HCT116 (cell line): ENCODE measurements around the gene CLIC4. TPM values are rescaled to one million over a fixed set of nuclear protein-coding genes. Genes with fewer than 3 reads are reported as not detected.

Experiments
- ATAC-seq: fragments of 200-7000 bp; cut with Tn5 transposase; 2 replicates; pipeline ENCODE4 v1.9.1; 2020; ENCODE audit warnings: mild to moderate bottlenecking, moderate library complexity
- BruUV-seq: library from RNA; stranded (reverse); fragments of 400-500 nt; replicated peaks from 2 replicates; lab custom pipeline; 2021; lab: Mats Ljungman, UMichigan
- CTCF ChIA-PET: fragments of 300-600 bp; sonication (Branson Sonifier 250); formaldehyde crosslinking; loops from one replicate; lab custom pipeline; 2021; ENCODE audit warnings: antibody characterized with exemption; lab: Charles Lee
- POLR2A ChIA-PET: fragments of 300-600, 350-600 bp; sonication (Branson Sonifier 250); formaldehyde crosslinking; loops from one replicate; lab custom pipeline; 2021; ENCODE audit warnings: antibody characterized with exemption; lab: Charles Lee
- RAD21 ChIA-PET, 2 experiments: fragments of 300-600 bp; sonication (Branson Sonifier 250); formaldehyde crosslinking; loops; one replicate each; lab custom pipeline; 2023; ENCODE audit warnings: low total read pairs in 2 of 2; ENCODE audit not compliant: uncharacterized antibody in 2 of 2, unreplicated experiment in 2 of 2, low non-redundant PET in 1 of 2; lab: Charles Lee
- DNase-seq: peaks from one replicate; pipeline ENCODE4 v3.0.0-alpha.2; 2010; ENCODE audit warnings: low read depth, low spot score
- H2AFZ ChIP-seq: fragments of 200-600 bp; shearing (Covaris generic), sonication (generic); 2 replicates; pipeline ENCODE4 v1.6.1; 2017; ENCODE audit warnings: low read depth, mixed run types, mixed read lengths, antibody characterized with exemption, low read length; ENCODE audit not compliant: poor library complexity, severe bottlenecking
- H3K27ac ChIP-seq: 2 replicates; pipeline ENCODE4 v1.5.1; 2012; ENCODE audit warnings: low read depth, low read length
- H3K27me3 ChIP-seq: fragments of 200-600 bp; sonication (generic); 2 replicates; pipeline ENCODE4 v1.6.1; 2016; ENCODE audit warnings: mixed run types, low read length, mixed read lengths; ENCODE audit not compliant: insufficient read depth
- H3K36me3 ChIP-seq, 2 experiments: fragments of 200-500 bp in 1 of 2; fragments of 200-600 bp in 1 of 2; sonication (Bioruptor generic) in 1 of 2; sonication (generic) in 1 of 2; 2 replicates each; pipeline versions ENCODE4 v1.5.1 to v1.6.1; 2014 to 2016; ENCODE audit warnings: low read length in 2 of 2, inconsistent platforms in 1 of 2, mixed read lengths in 1 of 2, mixed run types in 1 of 2; ENCODE audit not compliant: insufficient read depth in 2 of 2, control insufficient read depth in 1 of 2
- H3K4me1 ChIP-seq, 2 experiments: fragments of 200-600 bp in 1 of 2; sonication (generic) in 1 of 2; 2 replicates each; pipeline versions ENCODE4 v1.5.1 to v1.6.1; 2012 to 2017; ENCODE audit warnings: low read length in 2 of 2, inconsistent platforms in 1 of 2, mild to moderate bottlenecking in 1 of 2, mixed read lengths in 1 of 2, mixed run types in 1 of 2, moderate library complexity in 1 of 2; ENCODE audit not compliant: insufficient read depth in 2 of 2, control insufficient read depth in 1 of 2
- H3K4me2 ChIP-seq: fragments of 200-600 bp; sonication (generic); 2 replicates; pipeline ENCODE4 v1.6.1; 2017; ENCODE audit warnings: mixed run types, low read length, mixed read lengths
- H3K4me3 ChIP-seq, 2 experiments: fragments of 200-600 bp in 1 of 2; sonication (generic) in 1 of 2; replicated peaks in 1 of 2; 2 replicates each; pipeline ENCODE4 v1.5.1; 2011 to 2016; ENCODE audit warnings: low read length in 2 of 2, control low read depth in 1 of 2, low read depth in 1 of 2, mild to moderate bottlenecking in 1 of 2, mixed read lengths in 1 of 2, mixed run types in 1 of 2
- H3K79me2 ChIP-seq: fragments of 200-600 bp; sonication (generic); 2 replicates; pipeline ENCODE4 v1.6.1; 2017; ENCODE audit warnings: mild to moderate bottlenecking, mixed run types, low read length, moderate library complexity, mixed read lengths; ENCODE audit not compliant: insufficient read depth
- H3K9ac ChIP-seq: fragments of 200-600 bp; sonication (generic); 2 replicates; pipeline ENCODE4 v1.6.1; 2016; ENCODE audit warnings: low read length, mixed read lengths
- H3K9me2 ChIP-seq: fragments of 200-600 bp; sonication (generic), shearing (Covaris generic); 2 replicates; pipeline ENCODE4 v1.6.1; 2017; ENCODE audit warnings: mixed run types, mild to moderate bottlenecking, moderate library complexity; ENCODE audit not compliant: insufficient read depth
- H3K9me3 ChIP-seq, 2 experiments: fragments of 200-500 bp in 1 of 2; fragments of 200-600 bp in 1 of 2; sonication (Bioruptor generic) in 1 of 2; sonication (generic) in 1 of 2; 2 replicates each; pipeline ENCODE4 v1.6.1; 2014 to 2017; ENCODE audit warnings: low read length in 2 of 2, mixed read lengths in 2 of 2, inconsistent platforms in 1 of 2, low read depth in 1 of 2, mild to moderate bottlenecking in 1 of 2, mixed run types in 1 of 2, moderate library complexity in 1 of 2; ENCODE audit not compliant: control insufficient read depth in 1 of 2, insufficient read depth in 1 of 2
- H4K20me1 ChIP-seq: fragments of 200-600 bp; sonication (generic), shearing (Covaris generic); 2 replicates; pipeline ENCODE4 v1.6.1; 2017; ENCODE audit warnings: mixed run types, mild to moderate bottlenecking, moderate library complexity; ENCODE audit not compliant: insufficient read depth
- CBX3 ChIP-seq: IDR thresholded peaks from 2 replicates; pipeline ENCODE4 v1.6.1; 2012; ENCODE audit warnings: low read depth
- CEBPB ChIP-seq: IDR thresholded peaks from 2 replicates; pipeline ENCODE4 v1.6.1; 2012; ENCODE audit warnings: low read depth
- EGR1 ChIP-seq: IDR thresholded peaks from 2 replicates; pipeline ENCODE4 v1.6.1; 2012; ENCODE audit warnings: low read depth
- ELF1 ChIP-seq: IDR thresholded peaks from 2 replicates; pipeline ENCODE4 v1.6.1; 2012; ENCODE audit warnings: low read depth, borderline replicate concordance
- EZH2phosphoT487 ChIP-seq: fragments of 200-600 bp; IDR thresholded peaks from 2 replicates; pipeline ENCODE4 v1.6.1; 2018; ENCODE audit warnings: antibody characterized with exemption, borderline replicate concordance
- FOSL1 ChIP-seq: IDR thresholded peaks from 2 replicates; pipeline ENCODE4 v1.6.1; 2012; ENCODE audit warnings: low read depth
- JUND ChIP-seq: IDR thresholded peaks from 2 replicates; pipeline ENCODE4 v1.6.1; 2012
- MAX ChIP-seq: IDR thresholded peaks from 2 replicates; pipeline ENCODE4 v1.6.1; 2012
- POLR2A ChIP-seq: IDR thresholded peaks from 2 replicates; pipeline ENCODE4 v1.7.0; 2011; ENCODE audit warnings: borderline replicate concordance; ENCODE audit not compliant: insufficient read depth, insufficient read length; ENCODE audit errors: extremely low read depth
- RAD21 ChIP-seq: IDR thresholded peaks from 2 replicates; pipeline ENCODE4 v1.6.1; 2012; ENCODE audit warnings: low read depth, mild to moderate bottlenecking
- SIN3A ChIP-seq: IDR thresholded peaks from 2 replicates; pipeline ENCODE4 v1.6.1; 2012; ENCODE audit warnings: low read depth
- SP1 ChIP-seq: IDR thresholded peaks from 2 replicates; pipeline ENCODE4 v1.6.1; 2012; ENCODE audit warnings: low read depth
- SRF ChIP-seq: IDR thresholded peaks from 2 replicates; pipeline ENCODE4 v1.6.1; 2012; ENCODE audit warnings: low read depth
- TCF7L2 ChIP-seq: IDR thresholded peaks from 2 replicates; pipeline ENCODE4 v1.7.0; 2011; ENCODE audit warnings: borderline replicate concordance, inconsistent platforms; ENCODE audit not compliant: insufficient read depth, insufficient read length; ENCODE audit errors: extremely low read depth
- YY1 ChIP-seq: IDR thresholded peaks from 2 replicates; pipeline ENCODE4 v1.6.1; 2011; ENCODE audit warnings: low read length, low read depth, moderate library complexity, mild to moderate bottlenecking; ENCODE audit not compliant: insufficient replicate concordance; ENCODE audit errors: extremely low read depth
- ZFX ChIP-seq: fragments of 450-650 bp; IDR thresholded peaks from 2 replicates; pipeline ENCODE4 v1.6.1; 2017
- ZNF274 ChIP-seq: fragments of 200-500 bp; sonication (Bioruptor generic); IDR thresholded peaks from 2 replicates; pipeline ENCODE4 v1.6.1; 2014; ENCODE audit warnings: mild to moderate bottlenecking, low read depth, low read length, inconsistent platforms
- intact Hi-C: fragments of 100-400 bp; cut with micrococcal nuclease; formaldehyde crosslinking; loops from 2 replicates; pipeline ENCODE4 v1.10.0; 2022
- total RNA-seq: library from RNA; stranded (reverse); gene quantifications from one replicate; pipeline ENCODE4 v1.2.1, GENCODE V29; 2021; ENCODE audit not compliant: unreplicated experiment
- TF ChIP-seq, protein P1 (sequence below), 3 experiments: fragments of 200-600 bp in 1 of 3; sonication (generic) in 1 of 3; IDR thresholded peaks in 2 of 3; conservative IDR thresholded peaks in 1 of 3; 2 replicates each; pipeline ENCODE4 v1.5.1; 2012 to 2017; ENCODE audit warnings: low read depth in 2 of 3, low read length in 2 of 3, antibody characterized with exemption in 1 of 3, borderline replicate concordance in 1 of 3, control low read depth in 1 of 3, mild to moderate bottlenecking in 1 of 3, mixed read lengths in 1 of 3, mixed run types in 1 of 3, moderate library complexity in 1 of 3; ENCODE audit not compliant: insufficient read depth in 1 of 3
- TF ChIP-seq, protein P2 (sequence below): IDR thresholded peaks from 2 replicates; pipeline ENCODE4 v1.6.1; 2012; ENCODE audit warnings: low read depth
- TF ChIP-seq, protein P3 (sequence below): IDR thresholded peaks from 2 replicates; pipeline ENCODE4 v1.6.1; 2011; ENCODE audit warnings: mild to moderate bottlenecking, low read length, moderate library complexity; ENCODE audit not compliant: insufficient replicate concordance; ENCODE audit errors: extremely low read depth

The CLIC4 gene
- total RNA-seq, 1 experiment from 2014 or later: 77.2 TPM

DNA sequence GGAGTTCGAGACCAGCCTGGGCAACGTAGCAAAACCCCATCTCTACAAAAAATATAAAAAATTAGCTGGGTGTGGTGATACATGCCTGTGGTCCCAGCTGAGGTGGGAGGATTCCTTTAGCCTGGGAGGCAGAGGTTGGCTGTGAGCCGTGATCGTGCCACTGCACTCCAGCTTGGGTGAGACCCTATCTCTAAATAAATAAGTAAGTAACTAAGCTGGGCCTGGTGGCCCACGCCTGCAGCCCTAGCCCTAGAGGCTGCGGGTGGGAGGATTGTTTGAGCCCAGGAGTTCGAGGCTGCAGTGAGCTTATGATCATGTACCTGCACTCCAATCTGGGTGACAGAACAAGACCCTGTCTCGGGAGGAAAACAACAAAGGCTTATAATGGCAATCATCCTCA, 4.6 kb downstream of the CLIC4 start (continued):
- TF ChIP-seq ELF1: no peak
- no peak for TF ChIP-seq FOSL1
- no peak for TF ChIP-seq SRF
- no peak for TF ChIP-seq CBX3
- no peak for TF ChIP-seq ZFX

DNA sequence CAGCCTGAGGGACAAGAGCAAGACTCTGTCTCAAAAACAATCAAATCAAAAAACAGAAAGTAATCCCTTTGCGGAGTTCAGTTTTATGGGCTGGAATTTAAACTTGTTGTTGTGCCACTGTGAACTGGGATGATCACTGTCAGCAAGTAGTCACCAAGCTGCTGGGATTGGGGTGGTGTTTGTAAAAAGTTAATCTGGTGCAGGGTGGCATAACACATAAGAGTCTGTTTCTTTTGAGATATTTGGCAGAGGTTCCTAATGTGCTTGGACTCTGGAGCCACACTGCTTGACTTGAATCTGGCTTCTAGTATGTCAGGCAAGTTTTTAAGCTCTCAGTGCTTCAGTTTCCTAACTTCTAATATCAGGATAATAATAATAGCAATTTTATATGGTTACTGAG, 6.6 kb downstream of the CLIC4 start:
- Histone ChIP-seq H3K4me2 (no peak overlapping the region), H3K9me3 (no peaks in the 10 kb centered on the region), H3K27ac (no peak overlapping the region), H4K20me1 (no peaks in the 10 kb centered on the region), H3K9me2 (no peaks in the 10 kb centered on the region), H3K4me3 (no peak overlapping the region), H3K27me3 (no peaks in the 10 kb centered on the region), H2AFZ (no peak overlapping the region), H3K4me1 (peaks cover 16 to 21% of the 10 kb centered on the region in 2 experiments), H3K36me3 (no peaks in the 10 kb centered on the region), H3K79me2 (peaks cover 32% of the 10 kb centered on the region), H3K9ac (no peak overlapping the region)
- intact Hi-C loops: no loop called here
- ChIA-PET POLR2A (interaction anchor here (0.6 to 1.0 kb wide), 2 partner anchors 10 to 32 kb away, joined by 3 to 4 read pairs; no protein-coding TSS in a partner anchor), RAD21 (no interaction called here), CTCF (interaction anchor here (1.1 kb wide), 1 partner anchor 12 kb away, joined by 3 read pairs; no protein-coding TSS in a partner anchor)
- DNase-seq (no peak), ATAC-seq (no peak)
- BruUV-seq: no TSS peak
- TF ChIP-seq RAD21 (no peak), JUND (no peak), TCF7L2 (no peak), EZH2phosphoT487 (no peak), ZFX (no peak), ZNF274 (no peak), MAX (no peak), SRF (no peak), CBX3 (no peak), EGR1 (no peak), CEBPB (no peak), SP1 (no peak), YY1 (no peak), POLR2A (no peak), SIN3A (no peak)
- TF ChIP-seq, protein P1, sequence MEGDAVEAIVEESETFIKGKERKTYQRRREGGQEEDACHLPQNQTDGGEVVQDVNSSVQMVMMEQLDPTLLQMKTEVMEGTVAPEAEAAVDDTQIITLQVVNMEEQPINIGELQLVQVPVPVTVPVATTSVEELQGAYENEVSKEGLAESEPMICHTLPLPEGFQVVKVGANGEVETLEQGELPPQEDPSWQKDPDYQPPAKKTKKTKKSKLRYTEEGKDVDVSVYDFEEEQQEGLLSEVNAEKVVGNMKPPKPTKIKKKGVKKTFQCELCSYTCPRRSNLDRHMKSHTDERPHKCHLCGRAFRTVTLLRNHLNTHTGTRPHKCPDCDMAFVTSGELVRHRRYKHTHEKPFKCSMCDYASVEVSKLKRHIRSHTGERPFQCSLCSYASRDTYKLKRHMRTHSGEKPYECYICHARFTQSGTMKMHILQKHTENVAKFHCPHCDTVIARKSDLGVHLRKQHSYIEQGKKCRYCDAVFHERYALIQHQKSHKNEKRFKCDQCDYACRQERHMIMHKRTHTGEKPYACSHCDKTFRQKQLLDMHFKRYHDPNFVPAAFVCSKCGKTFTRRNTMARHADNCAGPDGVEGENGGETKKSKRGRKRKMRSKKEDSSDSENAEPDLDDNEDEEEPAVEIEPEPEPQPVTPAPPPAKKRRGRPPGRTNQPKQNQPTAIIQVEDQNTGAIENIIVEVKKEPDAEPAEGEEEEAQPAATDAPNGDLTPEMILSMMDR (IDR thresholded peaks at IDR 0.05 in 2 of 3, conservative IDR thresholded peaks at IDR 0.05 in 1 of 3; ENCODE audit: borderline replicate concordance in 1 of 3, insufficient read depth in 1 of 3, low read depth in 2 of 3, low read length in 2 of 3): no peak
- TF ChIP-seq, protein P2, sequence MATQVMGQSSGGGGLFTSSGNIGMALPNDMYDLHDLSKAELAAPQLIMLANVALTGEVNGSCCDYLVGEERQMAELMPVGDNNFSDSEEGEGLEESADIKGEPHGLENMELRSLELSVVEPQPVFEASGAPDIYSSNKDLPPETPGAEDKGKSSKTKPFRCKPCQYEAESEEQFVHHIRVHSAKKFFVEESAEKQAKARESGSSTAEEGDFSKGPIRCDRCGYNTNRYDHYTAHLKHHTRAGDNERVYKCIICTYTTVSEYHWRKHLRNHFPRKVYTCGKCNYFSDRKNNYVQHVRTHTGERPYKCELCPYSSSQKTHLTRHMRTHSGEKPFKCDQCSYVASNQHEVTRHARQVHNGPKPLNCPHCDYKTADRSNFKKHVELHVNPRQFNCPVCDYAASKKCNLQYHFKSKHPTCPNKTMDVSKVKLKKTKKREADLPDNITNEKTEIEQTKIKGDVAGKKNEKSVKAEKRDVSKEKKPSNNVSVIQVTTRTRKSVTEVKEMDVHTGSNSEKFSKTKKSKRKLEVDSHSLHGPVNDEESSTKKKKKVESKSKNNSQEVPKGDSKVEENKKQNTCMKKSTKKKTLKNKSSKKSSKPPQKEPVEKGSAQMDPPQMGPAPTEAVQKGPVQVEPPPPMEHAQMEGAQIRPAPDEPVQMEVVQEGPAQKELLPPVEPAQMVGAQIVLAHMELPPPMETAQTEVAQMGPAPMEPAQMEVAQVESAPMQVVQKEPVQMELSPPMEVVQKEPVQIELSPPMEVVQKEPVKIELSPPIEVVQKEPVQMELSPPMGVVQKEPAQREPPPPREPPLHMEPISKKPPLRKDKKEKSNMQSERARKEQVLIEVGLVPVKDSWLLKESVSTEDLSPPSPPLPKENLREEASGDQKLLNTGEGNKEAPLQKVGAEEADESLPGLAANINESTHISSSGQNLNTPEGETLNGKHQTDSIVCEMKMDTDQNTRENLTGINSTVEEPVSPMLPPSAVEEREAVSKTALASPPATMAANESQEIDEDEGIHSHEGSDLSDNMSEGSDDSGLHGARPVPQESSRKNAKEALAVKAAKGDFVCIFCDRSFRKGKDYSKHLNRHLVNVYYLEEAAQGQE: no peak
- TF ChIP-seq, protein P3, sequence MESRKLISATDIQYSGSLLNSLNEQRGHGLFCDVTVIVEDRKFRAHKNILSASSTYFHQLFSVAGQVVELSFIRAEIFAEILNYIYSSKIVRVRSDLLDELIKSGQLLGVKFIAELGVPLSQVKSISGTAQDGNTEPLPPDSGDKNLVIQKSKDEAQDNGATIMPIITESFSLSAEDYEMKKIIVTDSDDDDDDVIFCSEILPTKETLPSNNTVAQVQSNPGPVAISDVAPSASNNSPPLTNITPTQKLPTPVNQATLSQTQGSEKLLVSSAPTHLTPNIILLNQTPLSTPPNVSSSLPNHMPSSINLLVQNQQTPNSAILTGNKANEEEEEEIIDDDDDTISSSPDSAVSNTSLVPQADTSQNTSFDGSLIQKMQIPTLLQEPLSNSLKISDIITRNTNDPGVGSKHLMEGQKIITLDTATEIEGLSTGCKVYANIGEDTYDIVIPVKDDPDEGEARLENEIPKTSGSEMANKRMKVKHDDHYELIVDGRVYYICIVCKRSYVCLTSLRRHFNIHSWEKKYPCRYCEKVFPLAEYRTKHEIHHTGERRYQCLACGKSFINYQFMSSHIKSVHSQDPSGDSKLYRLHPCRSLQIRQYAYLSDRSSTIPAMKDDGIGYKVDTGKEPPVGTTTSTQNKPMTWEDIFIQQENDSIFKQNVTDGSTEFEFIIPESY: no peak
